SK-N-SH (cell line): ENCODE measurements around the gene JAZF1.

ENCODE experiments used
- CTCF ChIP-seq: fragments of 200-600 bp; sonication (generic); IDR thresholded peaks from 2 replicates; pipeline ENCODE4 v1.6.1; 2017; ENCODE audit warnings: antibody characterized with exemption, mild to moderate bottlenecking, moderate library complexity
- IRF3 ChIP-seq: fragments of 150-350 bp; IDR thresholded peaks from 2 replicates; pipeline ENCODE4 v1.6.1; 2016; ENCODE audit warnings: mild to moderate bottlenecking, low read depth, low read length
- MAX ChIP-seq: IDR thresholded peaks from 2 replicates; pipeline ENCODE4 v1.4.0; 2012; ENCODE audit warnings: low read depth
- RAD21 ChIP-seq: IDR thresholded peaks from 2 replicates; pipeline ENCODE4 v1.6.1; 2012; ENCODE audit warnings: mild to moderate bottlenecking, low read length
- RCOR1 ChIP-seq: fragments of 150-350 bp; IDR thresholded peaks from 2 replicates; pipeline ENCODE4 v1.6.1; 2017; ENCODE audit warnings: antibody characterized with exemption, low read length
- REST ChIP-seq: IDR thresholded peaks from 2 replicates; pipeline ENCODE4 v1.6.1; 2012; ENCODE audit warnings: mild to moderate bottlenecking, low read depth, low read length, moderate library complexity
- RFX5 ChIP-seq: IDR thresholded peaks from 2 replicates; pipeline ENCODE4 v1.6.1; 2012; ENCODE audit warnings: mild to moderate bottlenecking, improper control_type of control experiment, low read length
- TAF1 ChIP-seq: IDR thresholded peaks from 2 replicates; pipeline ENCODE4 v1.6.1; 2012; ENCODE audit warnings: low read depth, mild to moderate bottlenecking, low read length, moderate library complexity, borderline replicate concordance
- YY1 ChIP-seq: IDR thresholded peaks from 2 replicates; pipeline ENCODE4 v1.4.0; 2012; ENCODE audit warnings: low read depth, mild to moderate bottlenecking

GRCh38 chr7:28224172-28224571, 43.6 kb upstream of the JAZF1 start:
- TF ChIP-seq RFX5 (no peak), MAX (no peak), TAF1 (no peak), RCOR1 (no peak), CTCF (no peak), REST (no peak), YY1 (no peak), IRF3 (no peak), RAD21 (no peak)
